HG03108 (cell line): Measurements from ENCODE around the gene RUBCN.

ENCODE experiments used
- ATAC-seq: cut with Tn5 transposase; IDR thresholded peaks from one replicate; pipeline ENCODE4 v1.9.1; 2021; ENCODE audit warnings: moderate library complexity; ENCODE audit not compliant: unreplicated experiment

Gene RUBCN

GRCh38 chr3:197736491-197737318 lies at the start of gene RUBCN:
TSS of gene RUBCN (minus strand) at chr3:197736904. CDS start at chr3:197736719, 185 bp downstream.
- ATAC-seq, result peak; percentile 82

DNA sequence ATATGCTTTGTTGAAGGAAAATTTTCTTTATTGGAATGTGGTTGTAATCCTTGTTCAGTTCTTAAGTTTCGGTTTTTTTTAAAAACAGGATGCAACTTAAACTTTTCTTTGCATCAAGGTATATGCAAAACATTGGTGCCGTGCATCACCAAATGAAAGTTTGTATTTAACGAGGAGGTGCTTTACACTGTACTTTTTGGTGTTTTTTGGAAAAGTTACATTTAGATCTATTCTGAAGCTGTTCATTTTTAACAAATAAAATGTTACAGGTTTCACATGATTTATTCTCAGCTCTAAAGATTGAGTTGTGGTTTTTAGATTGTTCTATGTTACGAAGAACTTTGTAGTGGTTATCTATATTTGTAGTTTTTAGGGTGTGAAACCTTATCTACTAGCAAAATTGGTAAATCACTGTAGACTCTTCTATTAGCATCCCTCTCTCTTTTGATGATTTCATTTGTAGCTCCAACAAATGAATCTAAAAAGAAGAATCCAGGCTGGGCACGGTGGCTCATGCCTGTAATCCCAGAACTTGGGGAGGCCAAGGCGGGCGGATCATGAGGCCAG lies 47.4 kb upstream of the RUBCN start:
- ATAC-seq, result no peak

DNA sequence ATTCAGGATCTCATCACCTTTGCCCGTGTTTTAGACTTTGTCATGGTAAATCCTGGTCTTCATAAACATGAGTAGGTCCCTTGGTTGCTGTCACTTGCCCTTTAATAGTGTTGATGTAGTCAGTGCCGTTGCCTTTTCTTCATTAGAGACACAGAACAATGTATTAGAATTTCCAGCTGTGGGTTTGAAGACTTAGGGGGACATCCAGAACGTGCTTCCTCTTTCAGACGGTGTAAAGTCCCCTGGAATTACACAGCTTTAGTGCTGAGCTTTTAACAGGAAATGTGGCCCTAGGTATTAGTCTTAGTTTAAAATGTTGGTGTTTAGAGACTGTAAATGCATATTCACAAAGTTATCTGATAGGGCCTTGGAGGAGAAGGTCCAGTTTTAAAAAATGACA lies 45.5 kb upstream of the RUBCN start:
- no peak for ATAC-seq

GRCh38 chr3:197775317-197775716 lies 38.6 kb upstream of the RUBCN start:
- no peak for ATAC-seq

- no peak for ATAC-seq
Observed at GRCh38 chr3:197761784-197762183, 25.1 kb upstream of the RUBCN start.

GRCh38 chr3:197758512-197758911 lies 21.8 kb upstream of the RUBCN start:
- no peak for ATAC-seq

DNA sequence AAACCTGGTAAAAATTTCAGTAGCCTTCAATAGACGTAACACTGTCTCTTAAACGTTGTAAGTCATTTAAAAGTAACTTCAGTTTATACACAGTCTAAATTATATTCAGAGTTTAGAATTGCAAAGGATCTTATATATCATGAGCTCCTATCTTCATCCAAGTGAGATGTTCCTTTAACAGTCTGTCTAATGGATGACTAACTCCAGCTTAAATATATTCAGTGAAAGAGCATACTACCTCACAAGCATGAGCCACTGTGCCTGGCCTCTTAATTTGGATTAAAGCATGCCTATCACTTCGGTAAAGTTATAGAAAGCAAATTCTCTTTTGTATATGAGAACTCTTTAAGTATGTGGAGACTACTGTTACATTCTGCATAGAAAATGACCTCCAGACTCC lies 20.0 kb upstream of the RUBCN start:
- no peak for ATAC-seq

- no peak for ATAC-seq
Observed at GRCh38 chr3:197753263-197753662, 16.6 kb upstream of the RUBCN start.

GRCh38 chr3:197752107-197752506 lies 15.4 kb upstream of the RUBCN start:
- no peak for ATAC-seq

- ATAC-seq, result peak; percentile 2
Observed at GRCh38 chr3:197750858-197751737, 14.4 kb upstream of the RUBCN start.

DNA sequence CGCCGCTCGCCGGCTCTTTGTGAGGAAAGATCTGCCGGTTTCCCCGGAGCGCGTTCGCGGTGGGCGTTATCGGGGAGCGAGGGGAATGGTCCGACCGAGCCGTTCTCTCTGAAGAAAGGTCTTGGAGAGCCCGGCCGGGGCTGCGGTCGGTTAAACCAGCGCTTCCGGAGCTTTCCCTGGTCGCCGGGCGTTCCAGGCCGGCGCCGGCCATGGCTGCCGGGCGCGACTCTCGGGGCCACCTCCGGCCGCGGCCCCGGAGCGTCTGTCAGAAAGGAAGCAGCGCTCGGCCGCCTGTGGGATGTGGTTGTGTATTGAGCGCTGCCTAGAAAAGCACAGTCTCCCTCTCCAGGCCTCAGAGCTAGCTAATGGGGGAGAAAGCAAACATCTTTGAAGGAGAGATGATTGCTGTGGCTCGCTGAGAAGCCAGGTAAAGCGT lies 13.7 kb upstream of the RUBCN start:
- peak; percentile 38 for ATAC-seq

DNA sequence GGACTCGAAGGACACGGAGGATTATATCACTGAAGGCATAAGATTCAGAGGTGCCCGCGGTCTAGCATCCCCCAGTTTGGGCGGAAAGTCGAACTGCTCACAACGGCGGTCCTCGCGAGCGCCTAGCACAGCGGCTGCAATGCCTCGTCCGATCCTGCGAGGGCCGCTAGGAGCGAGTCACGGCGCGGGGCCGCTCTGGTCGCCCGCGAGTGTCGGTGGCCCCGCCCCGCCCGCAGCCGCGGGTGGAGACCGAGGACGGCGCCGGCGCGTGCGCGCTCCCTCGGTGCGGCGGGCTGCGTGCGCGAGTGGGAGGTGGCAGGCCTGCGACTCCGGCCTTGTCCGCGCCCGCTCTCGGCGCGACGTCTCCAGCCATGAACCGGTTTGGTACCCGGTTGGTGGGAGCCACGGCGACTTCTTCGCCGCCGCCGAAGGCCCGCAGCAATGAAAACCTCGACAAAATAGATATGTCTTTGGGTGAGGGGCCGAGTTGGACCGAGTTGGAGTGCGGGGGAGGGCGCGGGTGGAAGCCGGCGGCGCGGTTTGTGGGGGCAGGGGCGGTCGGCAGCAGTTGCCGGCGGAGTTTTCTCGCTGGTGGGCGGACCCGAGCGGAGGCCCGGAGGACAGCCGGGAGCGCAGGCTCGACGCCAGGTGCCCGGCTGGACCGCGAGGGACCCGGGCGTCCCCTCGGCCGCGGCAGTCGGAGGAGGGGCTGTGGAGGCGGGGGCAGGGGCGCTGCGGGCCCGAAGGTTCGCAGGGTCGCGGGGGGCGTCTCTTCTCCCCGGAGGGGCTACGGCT lies 13.1 kb upstream of the RUBCN start, which contains the start of gene FYTTD1:
FYTTD1 (plus strand) TSS at position 283 of the 795 bp plus-strand sequence; CDS start at position 372, 89 bp downstream.
- ATAC-seq, result peak; percentile 72

- peak; percentile 15 for ATAC-seq
Observed at GRCh38 chr3:197749315-197749600, 12.6 kb upstream of the RUBCN start.

GRCh38 chr3:197748597-197749314 lies 12.1 kb upstream of the RUBCN start:
- ATAC-seq, result no peak

DNA sequence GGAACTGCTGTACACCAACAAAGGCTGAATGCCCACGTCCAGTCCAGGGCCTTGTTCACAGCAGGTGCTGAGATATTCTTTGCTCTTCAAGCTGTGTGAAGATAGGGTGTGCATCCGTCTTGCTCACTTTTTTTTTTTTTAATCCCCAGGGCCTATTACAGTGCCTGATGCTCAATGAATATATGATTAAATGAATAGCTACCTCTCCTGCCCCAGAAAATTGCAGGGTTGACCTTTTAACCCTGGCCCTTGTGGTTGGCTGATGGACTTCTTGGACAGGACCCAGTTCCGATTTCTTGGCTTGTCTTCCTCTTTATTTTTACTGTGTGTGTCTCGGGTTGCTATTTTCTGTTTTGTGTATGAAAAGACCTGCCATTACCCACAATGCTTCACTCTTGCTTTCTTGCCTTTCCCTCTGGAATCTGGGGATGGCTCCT lies 10.1 kb upstream of the RUBCN start:
- ATAC-seq, result no peak

DNA sequence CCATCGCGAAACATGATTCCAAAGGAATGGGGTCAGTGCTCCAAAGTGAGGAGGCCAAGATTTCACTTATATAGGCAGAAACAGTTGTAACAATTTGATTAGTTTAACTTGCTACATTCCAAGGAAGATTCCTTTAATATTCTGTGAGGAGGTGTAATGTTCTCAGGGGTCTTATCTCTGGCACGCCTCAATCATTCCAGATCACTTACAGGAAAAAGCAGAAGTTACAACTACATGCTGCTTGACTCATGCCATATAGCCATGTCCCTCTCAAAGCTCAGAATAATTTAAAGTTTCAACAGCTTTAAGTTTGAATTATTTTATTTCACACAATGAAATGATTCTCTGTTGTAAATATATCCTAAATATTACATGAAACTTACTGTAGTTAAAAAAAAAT lies 9.5 kb upstream of the RUBCN start:
- ATAC-seq, result no peak

DNA sequence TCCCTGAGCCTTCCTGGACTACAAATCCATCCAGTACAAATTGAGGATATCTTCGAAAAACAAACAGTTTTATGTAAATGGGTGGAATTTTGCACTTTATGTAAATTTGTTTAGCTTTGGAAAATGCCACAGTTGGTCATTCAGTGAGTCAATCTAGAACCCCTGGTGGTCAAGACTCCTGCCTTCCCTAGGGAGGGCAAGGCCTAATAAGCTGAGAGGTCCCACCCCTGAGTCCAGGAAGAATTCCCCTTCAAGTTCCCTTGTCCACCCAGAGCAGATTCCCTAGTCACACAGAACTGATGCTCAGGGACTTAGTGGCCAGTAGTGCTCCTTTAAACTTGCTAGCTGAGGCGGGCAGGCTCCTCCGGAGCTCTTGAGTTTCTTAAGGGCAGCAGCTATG lies 6.1 kb upstream of the RUBCN start:
- ATAC-seq, result no peak

GRCh38 chr3:197737749-197738462 lies 1.2 kb upstream of the RUBCN start:
- ATAC-seq, result no peak

DNA sequence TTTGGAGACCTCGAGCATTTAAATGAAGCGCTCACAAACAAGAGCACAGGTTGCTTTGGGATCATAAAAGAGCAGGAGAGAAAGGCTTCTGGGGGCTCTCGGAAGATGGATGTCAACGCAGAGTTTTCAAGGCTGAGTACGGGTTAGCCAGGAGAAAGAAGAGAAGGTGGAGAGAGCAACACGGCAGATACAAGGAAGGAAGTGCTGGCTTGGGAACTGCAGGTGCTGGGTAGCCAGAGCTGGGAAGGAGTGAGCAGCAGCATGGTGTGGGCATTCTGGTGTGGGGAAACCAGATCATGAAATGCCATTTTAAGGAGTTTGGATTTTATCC lies 580 bp upstream of the RUBCN start:
- no peak for ATAC-seq
